CD4-positive, alpha-beta T cell treated with Interleukin-6 for 4 hours (primary cell): ENCODE results near the gene RGS13.
"Not testable (repeated sequence)": the region's sequence is repeated elsewhere in the genome, so short reads cannot be mapped to it uniquely, and the experiment has no call there.

Experiments
- DNase-seq: peaks from one replicate; pipeline ENCODE4 v3.0.0-alpha.2; 2020; ENCODE audit warnings: mixed read lengths

Gene RGS13

DNA sequence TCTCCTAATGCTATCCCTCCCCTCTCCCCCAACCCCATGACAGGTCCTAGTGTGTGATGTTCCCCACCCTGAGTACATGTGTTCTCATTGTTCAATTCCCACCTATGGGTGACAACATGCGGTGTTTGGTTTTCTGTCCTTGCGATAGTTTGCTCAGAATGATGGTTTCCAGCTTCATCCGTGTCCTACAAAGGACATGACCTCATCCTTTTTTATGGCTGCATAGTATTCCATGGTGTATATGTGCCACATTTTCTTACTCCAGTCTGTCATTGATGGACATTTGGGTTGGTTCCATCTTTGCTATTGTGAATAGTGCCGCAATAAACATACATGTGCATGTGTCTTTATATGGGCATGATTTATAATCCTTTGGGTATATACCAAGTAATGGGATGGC, 47.1 kb downstream of the RGS13 start:
- DNase-seq: not testable (repeated sequence)

DNA sequence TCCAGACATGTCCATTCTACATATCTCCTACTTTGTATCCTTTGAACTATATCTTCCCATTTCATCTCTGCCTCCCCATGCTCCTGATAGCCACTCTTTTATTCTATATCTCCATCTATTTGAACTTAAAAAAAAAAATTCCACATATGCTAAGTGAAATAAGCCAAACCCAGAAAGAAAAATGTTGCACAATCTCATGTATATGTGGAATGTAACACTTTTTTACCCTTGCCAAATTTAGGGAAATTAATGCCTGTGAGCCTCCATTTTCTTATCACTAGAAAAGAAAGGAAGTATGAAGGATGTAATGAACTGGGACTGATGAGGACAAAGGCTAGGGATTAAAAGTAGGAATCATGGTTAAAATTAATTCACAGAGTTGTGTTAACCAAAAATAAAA, 53.5 kb downstream of the RGS13 start:
- no peak for DNase-seq

DNA sequence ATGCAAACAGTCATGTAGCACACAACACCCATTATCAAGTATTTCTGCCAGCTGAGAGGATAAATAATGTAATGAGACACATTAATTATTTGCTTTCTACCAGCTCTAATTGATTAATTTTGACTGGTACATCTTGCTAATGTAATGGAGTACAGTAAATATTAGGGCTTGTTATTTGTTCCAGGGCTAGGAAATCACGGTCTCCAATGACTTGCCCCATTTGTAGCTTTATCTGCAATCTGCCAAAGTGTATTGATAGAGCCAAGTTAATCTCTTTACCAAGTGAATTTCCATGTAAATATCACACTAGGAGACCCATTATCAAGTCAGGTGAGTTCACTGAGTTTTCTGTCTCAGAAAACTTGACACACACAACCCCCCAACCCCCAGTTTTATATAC, 55.1 kb downstream of the RGS13 start:
- DNase-seq: no peak

DNA sequence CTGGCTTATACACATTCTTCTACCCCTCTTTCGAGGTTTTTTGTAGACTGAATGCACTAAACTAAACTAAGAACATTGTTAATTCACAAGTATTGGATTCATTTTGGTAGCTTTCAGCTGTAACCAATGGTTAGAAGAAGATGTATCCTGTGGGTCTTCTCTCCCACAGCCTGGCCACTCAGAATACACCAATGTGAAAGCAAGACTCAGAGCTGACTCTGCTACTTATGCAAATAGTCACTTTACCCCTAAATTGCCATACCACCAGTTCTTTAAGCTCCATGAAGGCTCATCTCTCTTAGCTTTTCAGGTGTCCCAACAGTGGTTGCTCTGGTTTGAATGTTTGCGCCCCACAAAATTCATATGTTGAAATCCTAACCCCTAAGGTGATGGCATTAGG, 60.1 kb downstream of the RGS13 start:
- DNase-seq: no peak

DNA sequence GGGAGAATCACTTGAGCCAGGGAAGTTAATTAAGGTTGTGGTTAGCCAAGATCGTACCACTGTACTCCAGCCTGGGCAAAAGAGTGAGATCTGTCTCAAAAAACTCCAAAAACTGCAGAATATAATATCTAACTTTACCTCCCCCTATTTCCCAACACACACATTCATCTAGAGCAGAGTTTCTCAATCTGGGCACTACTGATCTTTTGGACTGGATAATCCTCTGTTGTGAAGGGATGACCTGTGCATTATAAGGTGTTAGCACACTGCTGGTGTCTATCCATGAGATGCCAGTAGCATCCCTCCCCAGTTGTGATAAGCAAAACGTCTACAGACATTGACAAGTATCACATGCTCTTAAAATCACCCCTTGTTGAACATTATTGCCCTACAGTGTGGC, 61.8 kb downstream of the RGS13 start:
- DNase-seq: no peak

DNA sequence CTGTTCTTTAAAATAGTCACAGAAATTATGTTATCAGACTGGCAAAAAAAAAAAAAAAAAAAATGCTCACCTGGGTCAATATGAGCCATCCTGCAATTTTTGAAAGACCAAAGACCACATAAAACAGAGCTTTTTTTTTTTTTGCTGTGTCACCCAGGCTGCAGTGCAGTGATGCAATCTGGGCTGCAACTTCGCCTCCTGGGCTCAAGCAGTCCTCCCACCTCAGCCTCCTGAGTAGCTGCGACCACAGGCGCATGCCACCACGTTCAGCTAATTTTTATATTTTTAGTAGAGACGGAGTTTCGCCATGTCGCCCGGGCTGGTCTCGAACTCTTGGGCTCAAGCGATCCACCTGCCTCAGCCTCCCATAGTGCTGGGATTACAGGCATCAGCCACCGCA, 62.8 kb downstream of the RGS13 start:
- no peak for DNase-seq

DNA sequence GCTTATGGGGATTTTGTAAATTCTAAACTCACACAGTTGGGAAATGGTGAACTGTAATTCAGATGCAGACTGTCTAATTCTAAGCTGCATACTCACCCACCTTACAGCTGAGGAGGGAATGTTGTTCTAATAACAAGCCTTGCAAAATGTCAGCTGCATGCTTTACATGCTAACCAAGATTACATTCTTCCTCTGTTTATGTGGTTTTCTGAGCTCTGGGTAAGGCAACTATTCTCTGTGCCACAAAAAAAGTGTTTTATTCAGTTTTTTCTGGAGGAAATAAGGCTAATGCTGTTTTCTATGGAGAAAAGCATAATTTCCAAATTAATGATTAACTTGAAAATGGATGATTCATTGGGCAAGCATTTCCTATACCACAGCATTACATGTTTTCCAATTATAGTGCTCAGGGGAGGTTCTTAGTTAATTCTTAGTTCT, 64.9 kb downstream of the RGS13 start:
- no peak for DNase-seq

DNA sequence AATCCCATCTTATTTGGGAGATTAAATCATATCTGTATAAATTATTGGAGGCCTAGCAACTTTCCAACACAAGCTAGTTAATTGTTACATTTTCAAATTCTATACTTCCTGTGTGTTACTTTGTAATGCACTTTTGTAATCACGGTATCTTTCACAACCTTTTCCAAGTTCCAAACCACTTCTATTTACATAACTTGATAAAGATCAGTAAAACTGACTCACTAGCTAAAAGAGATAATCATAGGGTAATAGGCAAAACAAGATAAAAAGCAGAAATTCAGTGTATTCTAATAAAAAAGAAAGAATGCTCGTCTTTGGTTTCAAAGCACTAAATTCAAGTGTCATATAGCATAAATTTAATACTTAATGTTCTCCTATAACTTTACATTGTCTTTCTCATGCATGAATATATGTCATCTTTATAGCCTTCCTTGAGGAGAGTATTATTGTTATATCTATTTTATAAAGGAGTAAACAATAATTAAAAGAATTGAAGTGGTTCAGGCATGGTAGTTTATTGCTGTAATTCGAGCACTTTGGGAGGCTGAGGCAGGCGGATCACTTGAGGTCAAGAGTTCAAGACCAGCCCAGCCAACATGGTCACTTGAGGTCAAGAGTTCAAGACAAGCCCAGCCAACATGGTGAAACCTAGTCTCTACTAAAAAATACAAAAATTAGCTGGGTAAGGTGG, 66.4 kb downstream of the RGS13 start:
- DNase-seq: no peak

DNA sequence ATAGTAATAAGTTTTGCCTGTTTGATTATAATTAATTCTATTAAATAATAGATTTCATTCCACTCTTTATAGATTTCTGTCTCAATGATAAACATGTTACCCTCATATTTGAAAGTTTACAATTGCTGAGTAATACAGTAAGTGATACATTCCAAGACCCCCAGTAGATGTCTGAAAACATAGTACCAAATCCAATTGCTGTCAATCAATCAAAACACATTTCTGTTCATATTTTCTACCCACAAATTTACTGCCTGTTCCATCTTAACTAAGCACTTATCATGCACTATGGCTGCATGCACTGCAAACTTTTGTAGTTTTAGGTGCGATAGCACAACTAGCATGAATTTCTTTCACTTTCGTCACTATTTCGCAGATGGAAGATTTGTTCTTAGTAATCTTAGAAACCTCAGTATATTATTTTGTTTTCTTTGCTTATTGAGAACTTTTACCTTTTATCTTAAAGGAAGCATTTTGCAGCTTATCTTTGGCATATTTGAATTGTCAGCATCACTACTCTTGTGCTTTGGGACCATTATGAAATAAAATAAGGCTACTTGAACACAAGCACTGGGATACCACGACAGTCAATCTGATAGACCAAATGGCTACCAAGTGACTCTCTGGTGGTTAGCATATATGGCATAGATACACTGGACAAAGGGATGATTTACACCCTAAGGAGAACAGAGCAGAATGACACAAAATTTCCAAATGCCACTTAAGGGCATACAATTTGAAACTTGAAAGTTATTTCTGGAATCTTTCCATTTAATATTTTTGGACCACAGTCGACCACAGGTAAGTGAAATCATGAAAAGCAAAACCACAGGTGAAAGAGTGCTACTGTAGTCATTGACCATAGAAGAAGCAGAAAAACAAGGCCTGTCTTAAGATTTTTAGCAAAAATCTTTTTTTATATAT, 67.6 kb downstream of the RGS13 start:
- no peak for DNase-seq

DNA sequence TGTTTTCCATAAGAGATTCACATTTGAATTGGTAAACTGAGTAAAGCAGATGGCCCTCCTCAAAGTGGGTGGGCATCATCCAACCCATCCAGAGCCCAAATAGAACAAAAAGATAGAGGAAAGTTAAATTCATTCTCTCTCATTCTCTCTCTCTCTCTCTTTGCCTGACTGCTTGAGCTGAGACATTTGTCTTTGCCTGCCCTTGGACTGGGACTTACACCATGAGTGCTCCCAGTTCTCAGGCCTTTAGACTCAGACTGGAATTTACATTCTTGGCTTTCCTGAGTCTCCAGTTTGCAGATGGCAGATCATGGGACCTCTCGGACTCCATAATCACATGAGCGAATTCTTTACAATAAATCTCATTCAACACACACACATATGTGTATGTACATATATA, 69.6 kb downstream of the RGS13 start:
- DNase-seq: no peak

DNA sequence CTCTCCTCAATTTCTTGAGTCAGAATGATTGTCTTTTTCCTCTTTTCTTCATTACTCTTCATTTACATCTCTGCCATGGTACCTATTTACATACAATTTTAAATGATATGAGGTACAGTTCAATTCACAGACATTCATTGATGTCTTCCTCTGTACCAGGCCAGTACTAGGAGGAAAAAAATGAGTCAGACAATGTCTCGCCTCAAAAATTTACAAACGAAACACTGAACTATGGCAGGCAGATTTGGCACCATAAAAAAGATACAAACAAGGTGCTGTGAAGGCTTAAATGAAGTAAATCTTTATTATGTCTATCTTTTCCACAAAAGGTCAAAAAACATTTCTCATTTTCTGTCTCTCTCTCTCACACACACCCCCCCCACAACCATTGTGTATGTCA, 71.0 kb downstream of the RGS13 start:
- DNase-seq: no peak

DNA sequence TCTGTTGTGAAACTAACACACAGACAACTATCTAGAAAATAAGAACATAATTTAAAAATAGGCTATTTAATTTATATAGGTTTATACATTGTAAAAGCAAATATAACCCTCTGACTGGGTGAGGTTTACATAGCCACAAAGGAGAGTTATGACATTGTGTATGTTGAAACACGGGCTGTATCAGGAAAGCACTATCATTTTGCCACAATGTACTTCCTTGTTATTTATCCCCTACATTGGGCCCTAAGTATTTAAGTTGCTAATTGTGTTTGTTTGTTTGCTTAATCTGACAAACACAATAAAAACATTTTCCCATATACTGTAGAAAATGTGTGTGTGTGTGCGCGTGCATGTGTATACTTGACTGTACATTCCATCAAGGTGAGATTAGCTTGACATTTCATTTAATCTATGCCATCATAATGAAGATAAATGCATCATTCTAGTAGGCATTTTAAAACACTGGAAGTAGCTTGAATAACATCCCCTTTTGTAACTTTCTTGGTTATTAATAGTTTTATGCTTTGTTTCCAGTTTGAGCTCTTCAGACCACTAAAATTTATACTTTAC, 72.1 kb downstream of the RGS13 start:
- no peak for DNase-seq

DNA sequence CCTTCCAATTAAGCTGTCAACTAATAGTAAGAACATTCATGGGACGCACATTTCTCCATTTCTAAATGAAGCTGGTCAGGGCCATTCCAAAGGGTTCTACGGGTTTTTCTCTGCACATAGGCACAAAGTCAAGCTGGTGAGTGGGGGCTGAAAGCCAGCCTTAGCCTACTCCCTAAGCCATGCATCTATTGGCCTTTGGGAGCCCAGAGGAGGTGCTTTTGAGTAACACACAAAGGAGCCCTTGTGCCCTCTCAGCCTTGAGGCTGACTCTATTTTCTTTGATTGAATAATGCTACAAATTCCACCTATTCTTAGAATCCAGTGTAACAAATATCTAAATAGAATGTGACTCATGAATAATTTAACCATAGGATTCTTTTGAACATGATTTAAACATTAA, 73.6 kb downstream of the RGS13 start:
- no peak for DNase-seq
